Embryonic facial prominence (tissue), 1 donor: Measurements from ENCODE around the gene NOC4L.
"Not testable (repeated sequence)": the region's sequence is repeated elsewhere in the genome, so short reads cannot be mapped to it uniquely, and the experiment has no call there.

Experiments used
- DNase-seq: peaks from one replicate; pipeline ENCODE4 v3.0.0-alpha.2; 2016; ENCODE audit errors: extremely low spot score

The NOC4L gene

GRCh38 chr12:132144115-132144809 lies at the start of gene NOC4L, which contains the start of gene DDX51:
Gene NOC4L, plus strand, starts transcription at chr12:132144457. Its CDS starts 32 bp downstream, at chr12:132144489.
Gene DDX51, minus strand, starts transcription at chr12:132144319. Its CDS starts 23 bp downstream, at chr12:132144296.
- peak; percentile 87 for DNase-seq

GRCh38 chr12:132095520-132096409 lies 48.5 kb upstream of the NOC4L start:
- DNase-seq: no peak

GRCh38 chr12:132099739-132100138 lies 44.5 kb upstream of the NOC4L start:
- DNase-seq: no peak

GRCh38 chr12:132100306-132101065 lies 43.8 kb upstream of the NOC4L start:
- DNase-seq: no peak

GRCh38 chr12:132102297-132102696 lies 42.0 kb upstream of the NOC4L start:
- DNase-seq: no peak

- DNase-seq: not testable (repeated sequence)
These were observed 41.2 kb upstream of the NOC4L start for GRCh38 chr12:132103072-132103471.

- no peak for DNase-seq
These were observed 40.5 kb upstream of the NOC4L start for GRCh38 chr12:132103542-132104308.

GRCh38 chr12:132105467-132105866 lies 38.8 kb upstream of the NOC4L start:
- DNase-seq: no peak

GRCh38 chr12:132106921-132107320 lies 37.3 kb upstream of the NOC4L start:
- DNase-seq: no peak

- DNase-seq: no peak
These were observed 35.9 kb upstream of the NOC4L start for GRCh38 chr12:132108211-132108832.

- DNase-seq: no peak
These were observed 34.5 kb upstream of the NOC4L start for GRCh38 chr12:132109741-132110140.

GRCh38 chr12:132110677-132111076 lies 33.6 kb upstream of the NOC4L start:
- no peak for DNase-seq

- no peak for DNase-seq
These were observed 32.5 kb upstream of the NOC4L start for GRCh38 chr12:132111654-132112304.

- DNase-seq: no peak
These were observed 29.6 kb upstream of the NOC4L start for GRCh38 chr12:132114667-132115066.

GRCh38 chr12:132115500-132115899 lies 28.8 kb upstream of the NOC4L start:
- no peak for DNase-seq

- DNase-seq: no peak
These were observed 27.3 kb upstream of the NOC4L start for GRCh38 chr12:132116709-132117557.

GRCh38 chr12:132117558-132117875 lies 26.7 kb upstream of the NOC4L start:
- DNase-seq: no peak

GRCh38 chr12:132118876-132119275 lies 25.4 kb upstream of the NOC4L start:
- no peak for DNase-seq

GRCh38 chr12:132121283-132121682 lies 23.0 kb upstream of the NOC4L start:
- no peak for DNase-seq
